H1 (cell line): Measurements from ENCODE around the gene LRP11. TPM values are rescaled to one million over a fixed set of nuclear protein-coding genes. Genes with fewer than 3 reads are reported as not detected.

Experiments
- CTCF ChIA-PET: fragments of 300-600 bp; sonication (Branson Sonifier 250); formaldehyde crosslinking; loops from one replicate; lab custom pipeline; 2021; ENCODE audit not compliant: partially characterized antibody; lab: Charles Lee
- POLR2A ChIA-PET: fragments of 300-600 bp; sonication (Branson Sonifier 250); formaldehyde crosslinking; loops from one replicate; lab custom pipeline; 2021; ENCODE audit warnings: inconsistent platforms; ENCODE audit not compliant: partially characterized antibody; lab: Charles Lee
- DNase-seq, 2 experiments: peaks; one replicate each; pipeline versions ENCODE4 v3.0.0 to v3.0.0-alpha.2; 2010 to 2022; ENCODE audit warnings: low spot score in 2 of 2, low read depth in 1 of 2, mixed read lengths in 1 of 2
- FAIRE-seq: peaks from 2 replicates; lab custom pipeline; 2011; peaks lifted over from hg19 to GRCh38; lab: Jason Lieb, UNC
- H2AFZ ChIP-seq: 2 replicates; pipeline ENCODE4 v1.8.1; 2012; ENCODE audit warnings: low read length, inconsistent platforms
- H2AK5ac ChIP-seq: 2 replicates; pipeline ENCODE4 v1.6.1; 2013; ENCODE audit warnings: low read depth, low read length
- H2BK120ac ChIP-seq: replicated peaks from 2 replicates; pipeline ENCODE3; 2013; ENCODE audit warnings: low read depth, low read length, inconsistent platforms
- H2BK12ac ChIP-seq: 2 replicates; pipeline ENCODE4 v1.6.1; 2013; ENCODE audit warnings: low read depth, low read length
- H2BK15ac ChIP-seq: 2 replicates; pipeline ENCODE4 v1.6.1; 2013; ENCODE audit warnings: low read length
- H2BK20ac ChIP-seq: 2 replicates; pipeline ENCODE4 v1.6.1; 2013; ENCODE audit warnings: low read length
- H2BK5ac ChIP-seq: 2 replicates; pipeline ENCODE4 v1.6.1; 2013; ENCODE audit warnings: low read depth, low read length
- H3K14ac ChIP-seq: 2 replicates; pipeline ENCODE4 v1.6.1; 2013; ENCODE audit warnings: inconsistent platforms; ENCODE audit not compliant: insufficient read length
- H3K18ac ChIP-seq: 2 replicates; pipeline ENCODE4 v1.6.1; 2013; ENCODE audit warnings: low read length; ENCODE audit errors: extremely low read depth
- H3K23ac ChIP-seq: 2 replicates; pipeline ENCODE4 v1.6.1; 2013; ENCODE audit warnings: inconsistent platforms; ENCODE audit not compliant: insufficient read length
- H3K23me2 ChIP-seq: 2 replicates; pipeline ENCODE4 v1.6.1; 2013; ENCODE audit warnings: low read depth, low read length
- H3K27ac ChIP-seq: 2 replicates; pipeline ENCODE4 v1.6.1; 2011; ENCODE audit warnings: low read depth, low read length, inconsistent platforms
- H3K27me3 ChIP-seq, 4 experiments: replicated peaks in 1 of 4; 1 replicate in 1 of 4; 2 replicates in 3 of 4; pipeline versions ENCODE4 v1.6.1 to v1.8.1; 2011 to 2013; ENCODE audit warnings: low read length in 3 of 4, mild to moderate bottlenecking in 3 of 4, inconsistent platforms in 2 of 4, mixed read lengths in 2 of 4, moderate library complexity in 1 of 4; ENCODE audit not compliant: control insufficient read depth in 3 of 4, insufficient read depth in 3 of 4; ENCODE audit errors: extremely low read depth in 1 of 4
- H3K36me3 ChIP-seq, 4 experiments: 2 replicates each; pipeline versions ENCODE4 v1.6.1 to v1.8.1; 2011 to 2013; ENCODE audit warnings: mild to moderate bottlenecking in 4 of 4, low read length in 3 of 4, moderate library complexity in 2 of 4, control low read depth in 1 of 4, inconsistent platforms in 1 of 4; ENCODE audit not compliant: insufficient read depth in 4 of 4, control insufficient read depth in 2 of 4
- H3K4ac ChIP-seq: replicated peaks from 2 replicates; pipeline ENCODE3; 2013; ENCODE audit warnings: low read length, low read depth, mixed read lengths, inconsistent platforms; ENCODE audit not compliant: insufficient read length
- H3K4me1 ChIP-seq, 4 experiments: replicated peaks in 1 of 4; 1 replicate in 1 of 4; 2 replicates in 3 of 4; pipeline versions ENCODE4 v1.6.1 to v1.8.1; 2011 to 2013; ENCODE audit warnings: low read length in 3 of 4, inconsistent platforms in 2 of 4, mixed read lengths in 1 of 4; ENCODE audit not compliant: insufficient read depth in 4 of 4, control insufficient read depth in 3 of 4
- H3K4me2 ChIP-seq, 2 experiments: 2 replicates each; pipeline versions ENCODE4 v1.6.1 to v1.8.1; 2011 to 2013; ENCODE audit warnings: low read depth in 2 of 2, low read length in 2 of 2, control low read depth in 1 of 2, inconsistent platforms in 1 of 2, mild to moderate bottlenecking in 1 of 2; ENCODE audit not compliant: insufficient read depth in 1 of 2
- H3K4me3 ChIP-seq, 4 experiments: fragments of 200-600, 300-600 bp in 1 of 4; sonication (generic), shearing (Covaris generic), sonication (Bioruptor Twin) in 1 of 4; 2 replicates each; pipeline versions ENCODE4 v1.5.1 to v1.8.1; 2011 to 2016; ENCODE audit warnings: low read length in 4 of 4, low read depth in 3 of 4, control low read depth in 2 of 4, inconsistent platforms in 2 of 4, mild to moderate bottlenecking in 2 of 4, mixed read lengths in 1 of 4, moderate library complexity in 1 of 4; ENCODE audit not compliant: insufficient read depth in 2 of 4; ENCODE audit errors: extremely low read depth in 1 of 4
- H3K56ac ChIP-seq: replicated peaks from 2 replicates; pipeline ENCODE3; 2013; ENCODE audit warnings: low read depth, mild to moderate bottlenecking, mixed read lengths, low read length, inconsistent platforms; ENCODE audit not compliant: insufficient read length
- H3K79me1 ChIP-seq: 2 replicates; pipeline ENCODE4 v1.6.1; 2013; ENCODE audit warnings: low read depth, low read length, control low read depth
- H3K79me2 ChIP-seq, 2 experiments: 2 replicates each; pipeline versions ENCODE4 v1.6.1 to v1.8.1; 2012 to 2013; ENCODE audit warnings: low read length in 2 of 2, mild to moderate bottlenecking in 2 of 2, inconsistent platforms in 1 of 2; ENCODE audit not compliant: insufficient read depth in 2 of 2, control insufficient read depth in 1 of 2
- H3K9ac ChIP-seq, 4 experiments: replicated peaks in 1 of 4; 1 replicate in 1 of 4; 2 replicates in 3 of 4; pipeline versions ENCODE4 v1.6.1 to v1.8.1; 2011 to 2013; ENCODE audit warnings: low read depth in 3 of 4, low read length in 3 of 4, control low read depth in 2 of 4, mild to moderate bottlenecking in 2 of 4, moderate library complexity in 2 of 4, inconsistent platforms in 1 of 4; ENCODE audit errors: extremely low read depth in 1 of 4
- H3K9me3 ChIP-seq, 2 experiments: 2 replicates each; pipeline versions ENCODE4 v1.6.1 to v1.8.1; 2012 to 2013; ENCODE audit warnings: mild to moderate bottlenecking in 2 of 2, moderate library complexity in 2 of 2, control low read depth in 1 of 2, inconsistent platforms in 1 of 2, low read depth in 1 of 2, low read length in 1 of 2, mixed read lengths in 1 of 2; ENCODE audit not compliant: insufficient read depth in 2 of 2
- H4K20me1 ChIP-seq, 2 experiments: replicated peaks in 1 of 2; 2 replicates each; pipeline versions ENCODE3 to v1.8.1; 2011 to 2013; ENCODE audit warnings: inconsistent platforms in 2 of 2, low read length in 2 of 2, mild to moderate bottlenecking in 1 of 2; ENCODE audit not compliant: insufficient read depth in 2 of 2, control insufficient read depth in 1 of 2
- H4K5ac ChIP-seq: 2 replicates; pipeline ENCODE4 v1.6.1; 2013; ENCODE audit warnings: low read length, low read depth, mixed read lengths, inconsistent platforms; ENCODE audit not compliant: insufficient read length
- H4K8ac ChIP-seq: 2 replicates; pipeline ENCODE4 v1.8.0; 2013; ENCODE audit warnings: mild to moderate bottlenecking, moderate library complexity, low read length, inconsistent platforms; ENCODE audit not compliant: insufficient read depth; ENCODE audit errors: extremely low read depth
- H4K91ac ChIP-seq: replicated peaks from 2 replicates; pipeline ENCODE3; 2013; ENCODE audit warnings: low read length, mixed read lengths, inconsistent platforms; ENCODE audit not compliant: insufficient read length
- KDM1A ChIP-seq: fragments of 200-600, 300-600 bp; sonication (generic); IDR thresholded peaks from 2 replicates; pipeline ENCODE4 v1.7.1; 2016; ENCODE audit warnings: mild to moderate bottlenecking, low read length, borderline replicate concordance
- WGBS, 2 experiments: shearing (Covaris generic) in 1 of 2; methylation state at CpG; one replicate each; pipeline versions ENCODE4 v1.1.6 to v1.1.7; 2013 to 2015; ENCODE audit warnings: low lambda C conversion rate in 2 of 2, mixed read lengths in 2 of 2, inconsistent platforms in 1 of 2, low coverage in 1 of 2, missing lambda C conversion rate in 1 of 2; ENCODE audit not compliant: insufficient replicate concordance in 2 of 2, insufficient coverage in 1 of 2, insufficient read length in 1 of 2; ENCODE audit errors: extremely low coverage in 1 of 2, missing lambda C conversion rate in 1 of 2; 5-methylcytosine and 5-hydroxymethylcytosine counted together
- polyA plus RNA-seq, 7 experiments: library from polyadenylated mRNA; depleted of rRNA in 3 of 7; stranded (reverse) in 5 of 7; unstranded in 2 of 7; fragments of >200 nt in 5 of 7; fragments of 200-250 nt in 2 of 7; gene quantifications; 1 replicate in 5 of 7; 2 replicates in 1 of 7; 4 replicates in 1 of 7; pipeline versions ENCODE4 v1.2.1 to v1.2.3, GENCODE V29; 2011 to 2013; ENCODE audit warnings: missing spikeins in 2 of 7, mixed read lengths in 2 of 7
- total RNA-seq: library from RNA; stranded (reverse); fragmentation: NEBNext Ultra II Directional; extraction: Animal tissue kit (Norgen Biotek cat#: 25700); gene quantifications from 2 replicates; pipeline ENCODE4 v1.2.1, GENCODE V29; 2021

The LRP11 gene
- total and polyA plus RNA-seq, 2 of the 8 experiments (the other 6 are each of a cell fraction or from before 2014, with no cell fraction given), result 11.0 to 20.0 TPM

DNA sequence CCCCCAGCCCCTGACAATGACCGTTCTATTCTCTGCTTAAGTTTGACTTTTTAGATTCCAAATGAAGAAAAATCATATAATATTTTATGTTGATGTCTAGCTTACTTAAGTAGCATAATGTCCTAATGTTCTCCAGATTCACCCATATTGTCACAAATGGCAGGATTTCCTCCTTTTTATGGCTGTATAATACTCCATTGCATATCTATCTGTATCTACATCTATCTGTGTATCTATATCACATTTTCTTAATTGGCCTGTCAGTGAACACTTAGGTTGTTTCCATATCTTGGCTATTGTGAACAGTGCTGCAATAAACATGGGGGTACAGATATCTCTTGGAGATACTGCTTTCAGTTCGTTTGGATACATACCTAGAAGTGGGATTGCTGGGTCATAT, 7.0 kb upstream of the LRP11 start:
- Histone ChIP-seq H2BK12ac (no peak overlapping the region), H2BK120ac (no peak overlapping the region), H2AK5ac (no peak overlapping the region), H2BK15ac (no peak overlapping the region), H4K5ac (no peak overlapping the region), H3K4me1 (peaks cover 0 to 8% (median under 1%) of the 10 kb centered on the region in 4 experiments; a peak in 2 of 7 replicates), H4K91ac (no peak overlapping the region), H3K4me3 (no peak overlapping the region), H3K9ac (no peak overlapping the region), H3K56ac (no peak overlapping the region), H2AFZ (no peak overlapping the region), H3K4ac (no peak overlapping the region), H3K9me3 (no peaks in the 10 kb centered on the region), H3K79me1 (no peaks in the 10 kb centered on the region), H3K18ac (no peak overlapping the region), H3K23me2 (no peaks in the 10 kb centered on the region), H3K36me3 (no peaks in the 10 kb centered on the region), H3K27me3 (no peaks in the 10 kb centered on the region), H2BK5ac (no peak overlapping the region), H3K27ac (no peak overlapping the region), H3K79me2 (no peaks in the 10 kb centered on the region), H4K20me1 (no peaks in the 10 kb centered on the region), H2BK20ac (no peak overlapping the region), H3K23ac (no peak overlapping the region), H4K8ac (no peak overlapping the region), H3K14ac (no peak overlapping the region), H3K4me2 (no peak overlapping the region)
- WGBS, 2 experiments, result 86% methylated on average over 2 of the region's 2 CpGs; no CpG with 5 or more reads in 1 of the 2 experiments
- CTCF ChIA-PET, result interaction anchor here (0.7 to 1.8 kb wide), 5 partner anchors 36 to 361 kb away, joined by 3 to 5 read pairs (median 3); no protein-coding TSS in a partner anchor
- POLR2A ChIA-PET, result no interaction called here
- DNase-seq (no peak), FAIRE-seq (no peak)
- TF ChIP-seq KDM1A, result no peak
